Measurements from ENCODE around the gene MROH2B.

MROH2B gene

GRCh38 chr5:40962207-40962955 lies 108.8 kb downstream of the MROH2B start:
- no peak for DNase-seq

GRCh38 chr5:40960037-40960436 lies 111.1 kb downstream of the MROH2B start:
- DNase-seq = no peak

- no peak for DNase-seq
Measured at GRCh38 chr5:40958811-40959210, 112.3 kb downstream of the MROH2B start.

GRCh38 chr5:40957048-40957447 lies 114.1 kb downstream of the MROH2B start:
- DNase-seq = no peak

- DNase-seq = no peak
Measured at GRCh38 chr5:40955313-40955712, 115.8 kb downstream of the MROH2B start.

Data from right hindlimb (tissue), 1 donor.